Activated CD8-positive, alpha-beta T cell treated with anti-CD3 and anti-CD28 coated beads for 36 hours (primary cell): ENCODE measurements around the gene CFP. TPM values are rescaled to one million over a fixed set of nuclear protein-coding genes. Genes with fewer than 3 reads are reported as not detected.

Experiments
- ATAC-seq: fragments of 200-7000 bp; cut with Tn5 transposase; one replicate; pipeline ENCODE4 v1.10.0; 2021; ENCODE audit warnings: mild to moderate bottlenecking, moderate library complexity
- CTCF ChIA-PET: fragments of 350-600 bp; sonication (Branson Sonifier 250); formaldehyde crosslinking; loops from one replicate; lab custom pipeline; 2021; ENCODE audit warnings: antibody characterized with exemption; lab: Charles Lee
- POLR2A ChIA-PET: fragments of 350-600 bp; sonication (Branson Sonifier 250); formaldehyde crosslinking; loops from one replicate; lab custom pipeline; 2021; ENCODE audit warnings: antibody characterized with exemption; lab: Charles Lee
- DNase-seq: peaks from one replicate; pipeline ENCODE4 v3.0.0-alpha.2; 2020
- H3K27ac Mint-ChIP-seq: one replicate; pipeline ENCODE4 v1.8.0; 2021; ENCODE audit warnings: mild to moderate bottlenecking, mixed read lengths
- H3K27me3 Mint-ChIP-seq: one replicate; pipeline ENCODE4 v1.8.0; 2021; ENCODE audit warnings: mixed read lengths
- H3K36me3 Mint-ChIP-seq: one replicate; pipeline ENCODE4 v1.8.0; 2021; ENCODE audit warnings: low read depth, mixed read lengths
- H3K4me1 Mint-ChIP-seq: one replicate; pipeline ENCODE4 v1.8.0; 2021; ENCODE audit warnings: low read depth, mixed read lengths
- H3K4me3 Mint-ChIP-seq: one replicate; pipeline ENCODE4 v1.8.0; 2021; ENCODE audit warnings: mild to moderate bottlenecking, moderate library complexity, mixed read lengths
- H3K9me3 Mint-ChIP-seq: one replicate; pipeline ENCODE4 v1.8.0; 2021; ENCODE audit warnings: mixed read lengths
- intact Hi-C: fragments of 100-400 bp; cut with micrococcal nuclease; formaldehyde crosslinking; loops from one replicate; pipeline ENCODE4 v1.10.0; 2022
- total RNA-seq, 2 experiments: library from RNA; stranded (reverse); gene quantifications; one replicate each; pipeline ENCODE4 v1.2.3, GENCODE V29; 2021
- TF ChIP-seq, protein P1 (sequence below): fragments of 200-600 bp; IDR thresholded peaks from one replicate; pipeline ENCODE4 v1.8.0; 2022; ENCODE audit warnings: antibody characterized with exemption, mild to moderate bottlenecking

Gene CFP
- total RNA-seq, 2 experiments from 2014 or later = 1.6 to 2.1 TPM

DNA sequence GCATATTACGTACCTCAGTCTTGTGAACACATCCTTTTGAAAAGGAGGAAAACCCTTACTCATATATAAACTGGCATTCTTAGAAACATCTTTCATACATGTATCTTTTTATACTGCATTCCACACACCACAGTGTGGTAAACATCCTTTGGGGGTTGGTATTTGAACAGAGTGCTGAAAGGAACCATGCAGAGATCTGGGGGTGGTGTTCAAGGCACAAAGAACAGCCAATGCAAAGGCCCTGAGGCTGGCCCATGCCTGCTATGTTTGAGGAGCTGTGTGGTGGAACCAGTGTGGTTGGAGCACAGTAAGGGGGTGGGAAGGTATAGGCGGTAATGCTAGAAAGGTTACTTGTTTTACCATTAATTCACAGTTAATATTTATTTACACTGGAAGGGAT is 18.6 kb upstream of the CFP start:
- DNase-seq (peak; percentile 56), ATAC-seq (no peak)
- peaks cover 51% of the 10 kb centered on the region for H3K4me1 Mint-ChIP-seq
- POLR2A ChIA-PET = interaction anchor here (0.7 to 1.3 kb wide), 3 partner anchors 13 to 19 kb away, joined by 3 to 6 read pairs (median 3); partner anchors contain the start of gene CFP
- H3K36me3 Mint-ChIP-seq = peaks cover 49% of the 10 kb centered on the region
- no peaks in the 10 kb centered on the region for H3K9me3 Mint-ChIP-seq
- TF ChIP-seq, protein P1, sequence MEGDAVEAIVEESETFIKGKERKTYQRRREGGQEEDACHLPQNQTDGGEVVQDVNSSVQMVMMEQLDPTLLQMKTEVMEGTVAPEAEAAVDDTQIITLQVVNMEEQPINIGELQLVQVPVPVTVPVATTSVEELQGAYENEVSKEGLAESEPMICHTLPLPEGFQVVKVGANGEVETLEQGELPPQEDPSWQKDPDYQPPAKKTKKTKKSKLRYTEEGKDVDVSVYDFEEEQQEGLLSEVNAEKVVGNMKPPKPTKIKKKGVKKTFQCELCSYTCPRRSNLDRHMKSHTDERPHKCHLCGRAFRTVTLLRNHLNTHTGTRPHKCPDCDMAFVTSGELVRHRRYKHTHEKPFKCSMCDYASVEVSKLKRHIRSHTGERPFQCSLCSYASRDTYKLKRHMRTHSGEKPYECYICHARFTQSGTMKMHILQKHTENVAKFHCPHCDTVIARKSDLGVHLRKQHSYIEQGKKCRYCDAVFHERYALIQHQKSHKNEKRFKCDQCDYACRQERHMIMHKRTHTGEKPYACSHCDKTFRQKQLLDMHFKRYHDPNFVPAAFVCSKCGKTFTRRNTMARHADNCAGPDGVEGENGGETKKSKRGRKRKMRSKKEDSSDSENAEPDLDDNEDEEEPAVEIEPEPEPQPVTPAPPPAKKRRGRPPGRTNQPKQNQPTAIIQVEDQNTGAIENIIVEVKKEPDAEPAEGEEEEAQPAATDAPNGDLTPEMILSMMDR = no peak
- peak overlapping the region; percentile 88 for H3K27ac Mint-ChIP-seq
- H3K27me3 Mint-ChIP-seq = no peaks in the 10 kb centered on the region
- H3K4me3 Mint-ChIP-seq = peak overlapping the region; percentile 92
- intact Hi-C loops = no loop called here
- CTCF ChIA-PET = interaction anchor here (1.0 kb wide), 1 partner anchor 184 kb away, joined by 3 read pairs; no protein-coding TSS in a partner anchor

DNA sequence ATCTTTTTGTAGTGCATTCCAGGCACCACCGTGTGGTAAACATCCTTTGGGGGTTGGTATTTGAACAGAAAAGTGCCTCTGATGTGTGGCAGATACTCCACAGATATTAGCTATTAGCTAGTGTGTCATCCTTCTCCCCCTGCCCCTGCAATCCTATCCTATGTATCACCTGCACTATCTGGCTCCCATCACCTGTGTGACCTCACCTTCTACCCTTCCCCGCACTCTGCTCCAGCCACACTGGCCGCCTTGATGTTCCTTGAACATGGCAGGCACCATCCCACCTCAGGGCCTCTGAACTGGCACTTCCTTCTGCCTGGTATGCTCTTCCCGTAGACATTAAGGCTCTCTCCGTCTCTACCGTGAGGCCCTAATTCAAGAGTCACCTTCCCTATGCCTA is 16.9 kb upstream of the CFP start:
- TF ChIP-seq, protein P1 = no peak
- Mint-ChIP-seq H3K4me1 (peaks cover 47% of the 10 kb centered on the region), H3K27me3 (no peaks in the 10 kb centered on the region), H3K36me3 (peaks cover 39% of the 10 kb centered on the region), H3K9me3 (no peaks in the 10 kb centered on the region), H3K4me3 (no peak overlapping the region), H3K27ac (peak overlapping the region; percentile 53)
- CTCF ChIA-PET = no interaction called here
- POLR2A ChIA-PET = no interaction called here
- intact Hi-C loops = no loop called here
- no peak for ATAC-seq
- no peak for DNase-seq

DNA sequence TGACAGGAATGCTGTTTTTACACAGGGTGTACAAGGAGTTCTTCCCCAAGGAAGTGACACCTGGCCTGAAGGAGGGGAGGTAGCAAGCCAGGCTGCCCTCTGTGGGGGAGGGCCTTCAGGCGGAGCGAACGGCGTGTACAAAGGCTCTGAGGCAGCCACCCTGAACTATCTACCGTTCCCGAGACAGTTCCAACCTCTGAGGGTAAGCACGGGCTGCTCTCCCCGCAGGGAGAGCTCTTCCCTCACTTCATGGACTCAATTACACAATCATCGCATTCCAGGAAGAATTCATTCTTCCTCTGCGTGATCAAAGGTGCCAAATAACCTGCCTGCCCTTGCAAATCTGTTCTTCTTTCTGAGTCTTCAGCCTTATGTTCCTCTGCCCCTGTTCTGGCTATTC is 15.8 kb upstream of the CFP start:
- ATAC-seq (no peak), DNase-seq (no peak)
- POLR2A ChIA-PET = interaction anchor here (0.6 kb wide), 1 partner anchor 34 kb away, joined by 3 read pairs; no protein-coding TSS in a partner anchor
- TF ChIP-seq, protein P1 = no peak
- Mint-ChIP-seq H3K36me3 (peaks cover 37% of the 10 kb centered on the region), H3K4me3 (no peak overlapping the region), H3K27ac (no peak overlapping the region), H3K4me1 (peaks cover 39% of the 10 kb centered on the region), H3K9me3 (no peaks in the 10 kb centered on the region), H3K27me3 (no peaks in the 10 kb centered on the region)
- CTCF ChIA-PET = no interaction called here
- intact Hi-C loops = no loop called here

DNA sequence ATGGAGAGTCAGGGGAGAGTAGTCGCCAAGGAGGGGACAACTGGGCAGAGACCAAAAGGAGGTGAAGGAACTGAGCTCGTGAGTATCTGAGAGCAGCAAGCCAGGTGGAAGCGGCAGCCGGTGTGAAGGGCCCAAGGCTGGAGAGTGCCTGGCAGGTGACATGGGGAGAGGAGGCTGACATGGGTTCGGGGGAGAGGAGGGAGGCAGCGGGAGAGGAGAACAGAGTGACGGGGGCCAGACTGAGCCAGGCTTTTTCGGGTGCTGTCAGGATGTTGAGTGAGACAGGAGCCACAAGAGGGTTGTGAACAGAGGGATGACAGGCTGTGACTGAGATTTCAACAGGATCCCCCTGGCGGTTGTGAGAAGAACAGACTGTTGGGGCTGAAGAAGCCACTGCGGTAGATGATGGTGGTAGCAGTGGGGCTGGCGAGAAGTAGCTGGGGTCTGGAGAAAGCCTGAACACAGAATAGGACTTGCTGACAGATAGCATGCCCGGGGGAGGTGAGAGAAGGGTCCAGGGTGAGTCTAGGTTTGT is 14.9 kb upstream of the CFP start:
- Mint-ChIP-seq H3K4me1 (peaks cover 39% of the 10 kb centered on the region), H3K9me3 (no peaks in the 10 kb centered on the region), H3K27ac (peak overlapping the region; percentile 22), H3K36me3 (peaks cover 46% of the 10 kb centered on the region), H3K4me3 (no peak overlapping the region), H3K27me3 (no peaks in the 10 kb centered on the region)
- TF ChIP-seq, protein P1 = no peak
- intact Hi-C loops = no loop called here
- DNase-seq = no peak
- CTCF ChIA-PET = interaction anchor here (0.8 to 1.6 kb wide), 3 partner anchors 14 to 70 kb away, joined by 4 to 5 read pairs (median 5); no protein-coding TSS in a partner anchor
- POLR2A ChIA-PET = no interaction called here
- ATAC-seq = no peak

DNA sequence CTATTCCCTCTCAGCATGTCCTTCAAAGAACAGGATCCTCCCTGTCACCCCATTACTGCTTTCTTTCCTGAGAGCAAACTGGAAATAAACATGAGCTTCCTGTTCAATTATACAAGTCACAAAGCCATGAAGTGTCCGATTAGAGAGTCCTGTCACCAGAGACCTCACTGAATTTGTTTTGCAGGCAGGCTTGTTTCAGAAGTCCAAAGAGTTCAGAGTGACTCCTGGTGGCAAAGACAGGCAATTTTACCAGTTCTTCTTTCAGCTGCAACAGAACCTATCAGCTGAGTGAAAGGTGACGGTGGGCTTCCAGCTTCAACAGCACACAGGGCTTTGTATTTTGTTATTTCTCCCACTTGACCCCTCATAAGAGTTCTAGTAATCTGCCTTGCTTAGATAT is 14.2 kb upstream of the CFP start:
- TF ChIP-seq, protein P1 = no peak
- ChIA-PET POLR2A (interaction anchor here (1.2 kb wide), 1 partner anchor 13 kb away, joined by 4 read pairs; no protein-coding TSS in a partner anchor), CTCF (interaction anchor here (0.8 to 1.6 kb wide), 3 partner anchors 13 to 69 kb away, joined by 4 to 5 read pairs (median 5); no protein-coding TSS in a partner anchor)
- Mint-ChIP-seq H3K4me1 (peaks cover 39% of the 10 kb centered on the region), H3K4me3 (no peak overlapping the region), H3K27ac (no peak overlapping the region), H3K36me3 (peaks cover 46% of the 10 kb centered on the region), H3K27me3 (no peaks in the 10 kb centered on the region), H3K9me3 (no peaks in the 10 kb centered on the region)
- intact Hi-C loops = no loop called here
- DNase-seq = no peak
- ATAC-seq = no peak
